Measurements from ENCODE around the gene INPP4B. TPM values are rescaled to one million over a fixed set of nuclear protein-coding genes. Genes with fewer than 3 reads are reported as not detected.
"Not testable (repeated sequence)": the region's sequence is repeated elsewhere in the genome, so short reads cannot be mapped to it uniquely, and the experiment has no call there.

INPP4B gene
- total and polyA plus RNA-seq, 2 donors, result 2.3 to 7.8 TPM

- WGBS, result 17% methylated on average over 1 of the region's 1 CpG
- no peak overlapping the region for H3K4me3 ChIP-seq (ENCODE audit: low read length in 2 of 2)
- peak in 1 of 9 donors; percentile 6 for DNase-seq (ENCODE audit: low read depth in 6 of 9, low spot score in 9 of 9)
Measured at GRCh38 chr4:142815834-142816233, 30.3 kb downstream of the INPP4B start.

GRCh38 chr4:142813388-142813787 lies 32.7 kb downstream of the INPP4B start:
- Histone ChIP-seq H3K27ac (ENCODE audit: low read depth in 1 of 2, low read length in 1 of 2) (no peak overlapping the region), H3K36me3 (ENCODE audit: control insufficient read depth in 2 of 2, insufficient read depth in 2 of 2, low read length in 1 of 2) (no peaks in the 10 kb centered on the region), H3K4me3 (ENCODE audit: low read length in 2 of 2) (no peak overlapping the region), H3K27me3 (ENCODE audit: control insufficient read depth in 2 of 2, insufficient read depth in 1 of 2, low read length in 1 of 2) (no peaks in the 10 kb centered on the region), H3K4me1 (ENCODE audit: control insufficient read depth in 2 of 2, insufficient read depth in 2 of 2, low read length in 2 of 2) (peaks cover 3 to 4% of the 10 kb centered on the region in 2 donors), H3K9me3 (ENCODE audit: control insufficient read depth in 2 of 2, insufficient read depth in 1 of 2, low read length in 1 of 2) (no peaks in the 10 kb centered on the region)
- DNase-seq (ENCODE audit: low read depth in 6 of 9, low spot score in 9 of 9), result no peak
- WGBS, result 96% methylated on average over 2 of the region's 2 CpGs

More at GRCh38 chr4:142815834-142816233, 30.3 kb downstream of the INPP4B start:
- Histone ChIP-seq H3K27me3 (ENCODE audit: control insufficient read depth in 2 of 2, insufficient read depth in 1 of 2, low read length in 1 of 2) (no peaks in the 10 kb centered on the region), H3K27ac (ENCODE audit: low read depth in 1 of 2, low read length in 1 of 2) (no peak overlapping the region), H3K9me3 (ENCODE audit: control insufficient read depth in 2 of 2, insufficient read depth in 1 of 2, low read length in 1 of 2) (no peaks in the 10 kb centered on the region), H3K36me3 (ENCODE audit: control insufficient read depth in 2 of 2, insufficient read depth in 2 of 2, low read length in 1 of 2) (no peaks in the 10 kb centered on the region), H3K4me1 (ENCODE audit: control insufficient read depth in 2 of 2, insufficient read depth in 2 of 2, low read length in 2 of 2) (peaks cover 3 to 4% of the 10 kb centered on the region in 2 donors)

- Histone ChIP-seq H3K36me3 (ENCODE audit: control insufficient read depth in 2 of 2, insufficient read depth in 2 of 2, low read length in 1 of 2) (no peaks in the 10 kb centered on the region), H3K27me3 (ENCODE audit: control insufficient read depth in 2 of 2, insufficient read depth in 1 of 2, low read length in 1 of 2) (no peaks in the 10 kb centered on the region), H3K4me1 (ENCODE audit: control insufficient read depth in 2 of 2, insufficient read depth in 2 of 2, low read length in 2 of 2) (peaks cover 0 to under 1% of the 10 kb centered on the region in 2 donors), H3K9me3 (ENCODE audit: control insufficient read depth in 2 of 2, insufficient read depth in 1 of 2, low read length in 1 of 2) (no peaks in the 10 kb centered on the region), H3K4me3 (ENCODE audit: low read length in 2 of 2) (no peak overlapping the region), H3K27ac (ENCODE audit: low read depth in 1 of 2, low read length in 1 of 2) (no peak overlapping the region)
- DNase-seq (ENCODE audit: low read depth in 6 of 9, low spot score in 9 of 9), result peak in 1 of 9 donors; percentile 26
Measured at GRCh38 chr4:142812091-142812490, 34.0 kb downstream of the INPP4B start.

GRCh38 chr4:142811034-142811433 lies 35.1 kb downstream of the INPP4B start:
- DNase-seq (ENCODE audit: low read depth in 6 of 9, low spot score in 9 of 9), result no peak
- Histone ChIP-seq H3K36me3 (ENCODE audit: control insufficient read depth in 2 of 2, insufficient read depth in 2 of 2, low read length in 1 of 2) (no peaks in the 10 kb centered on the region), H3K4me3 (ENCODE audit: low read length in 2 of 2) (no peak overlapping the region), H3K27ac (ENCODE audit: low read depth in 1 of 2, low read length in 1 of 2) (no peak overlapping the region), H3K9me3 (ENCODE audit: control insufficient read depth in 2 of 2, insufficient read depth in 1 of 2, low read length in 1 of 2) (no peaks in the 10 kb centered on the region), H3K27me3 (ENCODE audit: control insufficient read depth in 2 of 2, insufficient read depth in 1 of 2, low read length in 1 of 2) (no peaks in the 10 kb centered on the region), H3K4me1 (ENCODE audit: control insufficient read depth in 2 of 2, insufficient read depth in 2 of 2, low read length in 2 of 2) (no peaks in the 10 kb centered on the region)
- 94% methylated on average over 1 of the region's 1 CpG for WGBS

- Histone ChIP-seq H3K4me3 (ENCODE audit: low read length in 2 of 2) (no peak overlapping the region), H3K4me1 (ENCODE audit: control insufficient read depth in 2 of 2, insufficient read depth in 2 of 2, low read length in 2 of 2) (no peaks in the 10 kb centered on the region), H3K9me3 (ENCODE audit: control insufficient read depth in 2 of 2, insufficient read depth in 1 of 2, low read length in 1 of 2) (no peaks in the 10 kb centered on the region), H3K27me3 (ENCODE audit: control insufficient read depth in 2 of 2, insufficient read depth in 1 of 2, low read length in 1 of 2) (no peaks in the 10 kb centered on the region), H3K36me3 (ENCODE audit: control insufficient read depth in 2 of 2, insufficient read depth in 2 of 2, low read length in 1 of 2) (no peaks in the 10 kb centered on the region), H3K27ac (ENCODE audit: low read depth in 1 of 2, low read length in 1 of 2) (no peak overlapping the region)
- 94% methylated on average over 2 of the region's 2 CpGs for WGBS
- no peak for DNase-seq (ENCODE audit: low read depth in 6 of 9, low spot score in 9 of 9)
Measured at GRCh38 chr4:142809559-142809958, 36.5 kb downstream of the INPP4B start.

- H3K27me3 ChIP-seq (ENCODE audit: control insufficient read depth in 2 of 2, insufficient read depth in 1 of 2, low read length in 1 of 2); H3K27ac ChIP-seq (ENCODE audit: low read depth in 1 of 2, low read length in 1 of 2); H3K36me3 ChIP-seq (ENCODE audit: control insufficient read depth in 2 of 2, insufficient read depth in 2 of 2, low read length in 1 of 2); DNase-seq (ENCODE audit: low read depth in 6 of 9, low spot score in 9 of 9); H3K9me3 ChIP-seq (ENCODE audit: control insufficient read depth in 2 of 2, insufficient read depth in 1 of 2, low read length in 1 of 2); H3K4me3 ChIP-seq (ENCODE audit: low read length in 2 of 2); H3K4me1 ChIP-seq (ENCODE audit: control insufficient read depth in 2 of 2, insufficient read depth in 2 of 2, low read length in 2 of 2): not testable (repeated sequence)
- WGBS, result 98% methylated on average over 5 of the region's 5 CpGs
Measured at GRCh38 chr4:142803879-142804278, 42.2 kb downstream of the INPP4B start.

- H3K27ac ChIP-seq (ENCODE audit: low read depth in 1 of 2, low read length in 1 of 2), result no peak overlapping the region
- H3K4me3 ChIP-seq (ENCODE audit: low read length in 2 of 2), result no peak overlapping the region
- DNase-seq (ENCODE audit: low read depth in 6 of 9, low spot score in 9 of 9), result peak in 1 of 9 donors; percentile 26
- H3K9me3 ChIP-seq (ENCODE audit: control insufficient read depth in 2 of 2, insufficient read depth in 1 of 2, low read length in 1 of 2), result no peaks in the 10 kb centered on the region
- 60% methylated on average over 2 of the region's 2 CpGs for WGBS
- no peaks in the 10 kb centered on the region for H3K27me3 ChIP-seq (ENCODE audit: control insufficient read depth in 2 of 2, insufficient read depth in 1 of 2, low read length in 1 of 2)
- no peaks in the 10 kb centered on the region for H3K4me1 ChIP-seq (ENCODE audit: control insufficient read depth in 2 of 2, insufficient read depth in 2 of 2, low read length in 2 of 2)
- no peaks in the 10 kb centered on the region for H3K36me3 ChIP-seq (ENCODE audit: control insufficient read depth in 2 of 2, insufficient read depth in 2 of 2, low read length in 1 of 2)
Measured at GRCh38 chr4:142801966-142802365, 44.1 kb downstream of the INPP4B start.

- H3K27ac ChIP-seq (ENCODE audit: low read depth in 1 of 2, low read length in 1 of 2), result no peak overlapping the region
- H3K36me3 ChIP-seq (ENCODE audit: control insufficient read depth in 2 of 2, insufficient read depth in 2 of 2, low read length in 1 of 2), result no peaks in the 10 kb centered on the region
- H3K4me3 ChIP-seq (ENCODE audit: low read length in 2 of 2), result no peak overlapping the region
- DNase-seq (ENCODE audit: low read depth in 6 of 9, low spot score in 9 of 9), result no peak
- H3K9me3 ChIP-seq (ENCODE audit: control insufficient read depth in 2 of 2, insufficient read depth in 1 of 2, low read length in 1 of 2), result no peaks in the 10 kb centered on the region
- 57% methylated on average over 1 of the region's 1 CpG for WGBS
- H3K27me3 ChIP-seq (ENCODE audit: control insufficient read depth in 2 of 2, insufficient read depth in 1 of 2, low read length in 1 of 2), result no peaks in the 10 kb centered on the region
- no peaks in the 10 kb centered on the region for H3K4me1 ChIP-seq (ENCODE audit: control insufficient read depth in 2 of 2, insufficient read depth in 2 of 2, low read length in 2 of 2)
Measured at GRCh38 chr4:142781114-142781513, 65.0 kb downstream of the INPP4B start.

GRCh38 chr4:142778900-142779299 lies 67.2 kb downstream of the INPP4B start:
- WGBS, result 93% methylated on average over 1 of the region's 1 CpG

GRCh38 chr4:142778430-142778829 lies 67.7 kb downstream of the INPP4B start:
- no peak overlapping the region for H3K27ac ChIP-seq (ENCODE audit: low read depth in 1 of 2, low read length in 1 of 2)
- H3K27me3 ChIP-seq (ENCODE audit: control insufficient read depth in 2 of 2, insufficient read depth in 1 of 2, low read length in 1 of 2), result no peaks in the 10 kb centered on the region
- H3K4me1 ChIP-seq (ENCODE audit: control insufficient read depth in 2 of 2, insufficient read depth in 2 of 2, low read length in 2 of 2), result no peaks in the 10 kb centered on the region
- WGBS, result 96% methylated on average over 1 of the region's 1 CpG
- H3K36me3 ChIP-seq (ENCODE audit: control insufficient read depth in 2 of 2, insufficient read depth in 2 of 2, low read length in 1 of 2), result no peaks in the 10 kb centered on the region
- no peak for DNase-seq (ENCODE audit: low read depth in 6 of 9, low spot score in 9 of 9)
- H3K9me3 ChIP-seq (ENCODE audit: control insufficient read depth in 2 of 2, insufficient read depth in 1 of 2, low read length in 1 of 2), result no peaks in the 10 kb centered on the region
- no peak overlapping the region for H3K4me3 ChIP-seq (ENCODE audit: low read length in 2 of 2)

More at GRCh38 chr4:142778900-142779299, 67.2 kb downstream of the INPP4B start:
- Histone ChIP-seq H3K36me3 (ENCODE audit: control insufficient read depth in 2 of 2, insufficient read depth in 2 of 2, low read length in 1 of 2) (no peaks in the 10 kb centered on the region), H3K4me3 (ENCODE audit: low read length in 2 of 2) (no peak overlapping the region), H3K9me3 (ENCODE audit: control insufficient read depth in 2 of 2, insufficient read depth in 1 of 2, low read length in 1 of 2) (no peaks in the 10 kb centered on the region), H3K4me1 (ENCODE audit: control insufficient read depth in 2 of 2, insufficient read depth in 2 of 2, low read length in 2 of 2) (no peaks in the 10 kb centered on the region), H3K27me3 (ENCODE audit: control insufficient read depth in 2 of 2, insufficient read depth in 1 of 2, low read length in 1 of 2) (no peaks in the 10 kb centered on the region), H3K27ac (ENCODE audit: low read depth in 1 of 2, low read length in 1 of 2) (no peak overlapping the region)
- DNase-seq (ENCODE audit: low read depth in 6 of 9, low spot score in 9 of 9), result no peak
